SK-N-SH treated with all-trans-retinoic acid at 6 μM for 48 hours (cell line): ENCODE measurements around the gene ADGRA3.

Experiments used
- ATAC-seq: fragments of 200-7000 bp; cut with Tn5 transposase; 3 replicates; pipeline ENCODE4 v1.9.1; 2020; ENCODE audit warnings: mild to moderate bottlenecking, moderate library complexity
- ARNTL ChIP-seq: fragments of 450-650 bp; formaldehyde crosslinking; IDR thresholded peaks from 2 replicates; pipeline ENCODE4 v1.5.0; 2020; ENCODE audit warnings: low read depth, mild to moderate bottlenecking, moderate library complexity, borderline replicate concordance
- BACH2 ChIP-seq: fragments of 250-450 bp; sonication (Bioruptor Pico); IDR thresholded peaks from 2 replicates; pipeline ENCODE4 v1.9.0; 2021; ENCODE audit warnings: mild to moderate bottlenecking, borderline replicate concordance
- CSDC2 ChIP-seq: fragments of 250-450 bp; sonication (Bioruptor Pico); IDR thresholded peaks from 2 replicates; pipeline ENCODE4 v1.5.0; 2020; ENCODE audit warnings: mild to moderate bottlenecking, moderate library complexity
- ESRRG ChIP-seq: fragments of 250-450 bp; sonication (Bioruptor Pico); IDR thresholded peaks from 2 replicates; pipeline ENCODE4 v1.6.1; 2021; ENCODE audit warnings: mild to moderate bottlenecking
- GLIS3 ChIP-seq: fragments of 250-450 bp; sonication (Bioruptor Pico); IDR thresholded peaks from 2 replicates; pipeline ENCODE4 v1.5.0; 2020; ENCODE audit warnings: mild to moderate bottlenecking, moderate library complexity
- ISL1 ChIP-seq: fragments of 250-450 bp; sonication (Bioruptor Pico); IDR thresholded peaks from 2 replicates; pipeline ENCODE4 v2.1.2; 2022; ENCODE audit warnings: mild to moderate bottlenecking, moderate library complexity
- OSR1 ChIP-seq: fragments of 250-450 bp; sonication (Bioruptor Pico); IDR thresholded peaks from 2 replicates; pipeline ENCODE4 v1.8.0; 2022; ENCODE audit warnings: moderate library complexity, mild to moderate bottlenecking, inconsistent platforms
- PPARA ChIP-seq: fragments of 250-450 bp; sonication (Bioruptor Pico); IDR thresholded peaks from 2 replicates; pipeline ENCODE4 v1.5.0; 2020; ENCODE audit warnings: mild to moderate bottlenecking, borderline replicate concordance
- RARB ChIP-seq: fragments of 250-450 bp; sonication (Bioruptor Pico); IDR thresholded peaks from 2 replicates; pipeline ENCODE4 v1.8.0; 2021; ENCODE audit warnings: mild to moderate bottlenecking, moderate library complexity
- SNAI2 ChIP-seq: fragments of 250-450 bp; sonication (Bioruptor Pico); IDR thresholded peaks from 2 replicates; pipeline ENCODE4 v1.5.0; 2020; ENCODE audit warnings: mild to moderate bottlenecking, moderate library complexity
- TCF4 ChIP-seq: fragments of 250-450 bp; sonication (Bioruptor Pico); IDR thresholded peaks from 2 replicates; pipeline ENCODE4 v1.8.0; 2021; ENCODE audit warnings: mild to moderate bottlenecking, moderate library complexity, borderline replicate concordance
- TOX ChIP-seq: fragments of 250-450 bp; sonication (Bioruptor Pico); IDR thresholded peaks from 2 replicates; pipeline ENCODE4 v1.8.0; 2021; ENCODE audit warnings: mild to moderate bottlenecking, moderate library complexity, borderline replicate concordance
- ZC3H10 ChIP-seq: fragments of 250-450 bp; sonication (Bioruptor Pico); IDR thresholded peaks from 2 replicates; pipeline ENCODE4 v1.5.1; 2021; ENCODE audit warnings: mild to moderate bottlenecking, moderate library complexity
- ZFP3 ChIP-seq: fragments of 250-450 bp; sonication (Bioruptor Pico); IDR thresholded peaks from 2 replicates; pipeline ENCODE4 v1.5.0; 2020; ENCODE audit warnings: mild to moderate bottlenecking, moderate library complexity
- ZFP30 ChIP-seq: fragments of 450-650 bp; formaldehyde crosslinking; IDR thresholded peaks from 2 replicates; pipeline ENCODE4 v1.5.0; 2022; ENCODE audit warnings: mild to moderate bottlenecking, moderate library complexity
- ZNF565 ChIP-seq: fragments of 450-650 bp; formaldehyde crosslinking; conservative IDR thresholded peaks from 2 replicates; pipeline ENCODE4 v1.5.0; 2020; ENCODE audit warnings: low read depth, mild to moderate bottlenecking, moderate library complexity
- ZNF70 ChIP-seq: fragments of 450-650 bp; formaldehyde crosslinking; IDR thresholded peaks from 2 replicates; pipeline ENCODE4 v1.5.0; 2020; ENCODE audit warnings: mild to moderate bottlenecking, moderate library complexity
- ZNF8 ChIP-seq: fragments of 450-650 bp; formaldehyde crosslinking; IDR thresholded peaks from 2 replicates; pipeline ENCODE4 v1.5.0; 2020; ENCODE audit warnings: mild to moderate bottlenecking, moderate library complexity
- TF ChIP-seq, protein P1 (sequence below): fragments of 250-450 bp; sonication (Bioruptor Pico); IDR thresholded peaks from 2 replicates; pipeline ENCODE4 v1.5.1; 2020; ENCODE audit warnings: low read depth, mild to moderate bottlenecking, moderate library complexity
- TF ChIP-seq, protein P2 (sequence below): fragments of 250-450 bp; sonication (Bioruptor Pico); IDR thresholded peaks from 2 replicates; pipeline ENCODE4 v1.5.1; 2021; ENCODE audit warnings: mild to moderate bottlenecking, moderate library complexity
- TF ChIP-seq, protein P3 (sequence below): fragments of 250-450 bp; sonication (Bioruptor Pico); IDR thresholded peaks from 2 replicates; pipeline ENCODE4 v1.5.0; 2020; ENCODE audit warnings: mild to moderate bottlenecking, moderate library complexity
- TF ChIP-seq, protein P4 (sequence below): fragments of 250-450 bp; sonication (Bioruptor Pico); IDR thresholded peaks from 2 replicates; pipeline ENCODE4 v1.8.0; 2020; ENCODE audit warnings: mild to moderate bottlenecking, moderate library complexity, borderline replicate concordance
- TF ChIP-seq, protein P5 (sequence below): fragments of 250-450 bp; sonication (Bioruptor Pico); IDR thresholded peaks from 2 replicates; pipeline ENCODE4 v1.8.0; 2021; ENCODE audit warnings: low read depth, mild to moderate bottlenecking, moderate library complexity, borderline replicate concordance

Gene ADGRA3

DNA sequence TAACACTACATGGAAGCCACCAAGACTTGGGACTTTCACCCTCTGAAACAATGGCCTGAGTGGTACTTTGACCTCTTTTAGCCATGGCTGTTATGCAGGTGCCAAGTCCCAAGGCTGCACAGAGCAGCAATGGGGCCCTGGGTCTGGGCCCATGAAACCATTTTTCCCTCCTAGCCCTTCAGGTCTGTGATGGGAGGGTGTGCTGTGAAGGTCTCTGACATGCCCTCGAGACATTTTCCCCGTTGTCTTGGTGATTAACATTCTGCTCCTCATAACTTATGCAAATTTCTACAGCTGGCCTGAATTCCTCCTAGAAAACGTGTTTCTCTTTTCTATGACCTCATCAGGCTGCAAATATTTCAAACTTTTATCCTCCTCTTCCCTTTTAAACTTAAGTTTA is 30.4 kb upstream of the ADGRA3 start:
- TF ChIP-seq, protein P1, sequence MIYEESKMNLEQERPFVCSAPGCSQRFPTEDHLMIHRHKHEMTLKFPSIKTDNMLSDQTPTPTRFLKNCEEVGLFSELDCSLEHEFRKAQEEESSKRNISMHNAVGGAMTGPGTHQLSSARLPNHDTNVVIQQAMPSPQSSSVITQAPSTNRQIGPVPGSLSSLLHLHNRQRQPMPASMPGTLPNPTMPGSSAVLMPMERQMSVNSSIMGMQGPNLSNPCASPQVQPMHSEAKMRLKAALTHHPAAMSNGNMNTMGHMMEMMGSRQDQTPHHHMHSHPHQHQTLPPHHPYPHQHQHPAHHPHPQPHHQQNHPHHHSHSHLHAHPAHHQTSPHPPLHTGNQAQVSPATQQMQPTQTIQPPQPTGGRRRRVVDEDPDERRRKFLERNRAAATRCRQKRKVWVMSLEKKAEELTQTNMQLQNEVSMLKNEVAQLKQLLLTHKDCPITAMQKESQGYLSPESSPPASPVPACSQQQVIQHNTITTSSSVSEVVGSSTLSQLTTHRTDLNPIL (CRISPR knock-in tag) = no peak
- no peak for TF ChIP-seq ZFP3 (CRISPR knock-in tag)
- TF ChIP-seq, protein P2, sequence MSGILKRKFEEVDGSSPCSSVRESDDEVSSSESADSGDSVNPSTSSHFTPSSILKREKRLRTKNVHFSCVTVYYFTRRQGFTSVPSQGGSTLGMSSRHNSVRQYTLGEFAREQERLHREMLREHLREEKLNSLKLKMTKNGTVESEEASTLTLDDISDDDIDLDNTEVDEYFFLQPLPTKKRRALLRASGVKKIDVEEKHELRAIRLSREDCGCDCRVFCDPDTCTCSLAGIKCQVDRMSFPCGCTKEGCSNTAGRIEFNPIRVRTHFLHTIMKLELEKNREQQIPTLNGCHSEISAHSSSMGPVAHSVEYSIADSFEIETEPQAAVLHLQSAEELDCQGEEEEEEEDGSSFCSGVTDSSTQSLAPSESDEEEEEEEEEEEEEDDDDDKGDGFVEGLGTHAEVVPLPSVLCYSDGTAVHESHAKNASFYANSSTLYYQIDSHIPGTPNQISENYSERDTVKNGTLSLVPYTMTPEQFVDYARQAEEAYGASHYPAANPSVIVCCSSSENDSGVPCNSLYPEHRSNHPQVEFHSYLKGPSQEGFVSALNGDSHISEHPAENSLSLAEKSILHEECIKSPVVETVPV (CRISPR knock-in tag) = no peak
- no peak for TF ChIP-seq TCF4 (CRISPR knock-in tag)
- no peak for TF ChIP-seq ZNF565
- TF ChIP-seq PPARA (CRISPR knock-in tag) = no peak
- TF ChIP-seq GLIS3 = no peak
- no peak for TF ChIP-seq CSDC2 (CRISPR knock-in tag)
- no peak for TF ChIP-seq ZC3H10 (CRISPR knock-in tag)
- TF ChIP-seq ZNF8 (CRISPR knock-in tag) = no peak
- TF ChIP-seq RARB (CRISPR knock-in tag) = no peak
- TF ChIP-seq, protein P3, sequence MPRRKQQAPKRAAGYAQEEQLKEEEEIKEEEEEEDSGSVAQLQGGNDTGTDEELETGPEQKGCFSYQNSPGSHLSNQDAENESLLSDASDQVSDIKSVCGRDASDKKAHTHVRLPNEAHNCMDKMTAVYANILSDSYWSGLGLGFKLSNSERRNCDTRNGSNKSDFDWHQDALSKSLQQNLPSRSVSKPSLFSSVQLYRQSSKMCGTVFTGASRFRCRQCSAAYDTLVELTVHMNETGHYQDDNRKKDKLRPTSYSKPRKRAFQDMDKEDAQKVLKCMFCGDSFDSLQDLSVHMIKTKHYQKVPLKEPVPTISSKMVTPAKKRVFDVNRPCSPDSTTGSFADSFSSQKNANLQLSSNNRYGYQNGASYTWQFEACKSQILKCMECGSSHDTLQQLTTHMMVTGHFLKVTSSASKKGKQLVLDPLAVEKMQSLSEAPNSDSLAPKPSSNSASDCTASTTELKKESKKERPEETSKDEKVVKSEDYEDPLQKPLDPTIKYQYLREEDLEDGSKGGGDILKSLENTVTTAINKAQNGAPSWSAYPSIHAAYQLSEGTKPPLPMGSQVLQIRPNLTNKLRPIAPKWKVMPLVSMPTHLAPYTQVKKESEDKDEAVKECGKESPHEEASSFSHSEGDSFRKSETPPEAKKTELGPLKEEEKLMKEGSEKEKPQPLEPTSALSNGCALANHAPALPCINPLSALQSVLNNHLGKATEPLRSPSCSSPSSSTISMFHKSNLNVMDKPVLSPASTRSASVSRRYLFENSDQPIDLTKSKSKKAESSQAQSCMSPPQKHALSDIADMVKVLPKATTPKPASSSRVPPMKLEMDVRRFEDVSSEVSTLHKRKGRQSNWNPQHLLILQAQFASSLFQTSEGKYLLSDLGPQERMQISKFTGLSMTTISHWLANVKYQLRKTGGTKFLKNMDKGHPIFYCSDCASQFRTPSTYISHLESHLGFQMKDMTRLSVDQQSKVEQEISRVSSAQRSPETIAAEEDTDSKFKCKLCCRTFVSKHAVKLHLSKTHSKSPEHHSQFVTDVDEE (CRISPR knock-in tag) = no peak
- no peak for TF ChIP-seq ESRRG (CRISPR knock-in tag)
- TF ChIP-seq BACH2 (CRISPR knock-in tag) = no peak
- TF ChIP-seq SNAI2 = no peak
- TF ChIP-seq, protein P4, sequence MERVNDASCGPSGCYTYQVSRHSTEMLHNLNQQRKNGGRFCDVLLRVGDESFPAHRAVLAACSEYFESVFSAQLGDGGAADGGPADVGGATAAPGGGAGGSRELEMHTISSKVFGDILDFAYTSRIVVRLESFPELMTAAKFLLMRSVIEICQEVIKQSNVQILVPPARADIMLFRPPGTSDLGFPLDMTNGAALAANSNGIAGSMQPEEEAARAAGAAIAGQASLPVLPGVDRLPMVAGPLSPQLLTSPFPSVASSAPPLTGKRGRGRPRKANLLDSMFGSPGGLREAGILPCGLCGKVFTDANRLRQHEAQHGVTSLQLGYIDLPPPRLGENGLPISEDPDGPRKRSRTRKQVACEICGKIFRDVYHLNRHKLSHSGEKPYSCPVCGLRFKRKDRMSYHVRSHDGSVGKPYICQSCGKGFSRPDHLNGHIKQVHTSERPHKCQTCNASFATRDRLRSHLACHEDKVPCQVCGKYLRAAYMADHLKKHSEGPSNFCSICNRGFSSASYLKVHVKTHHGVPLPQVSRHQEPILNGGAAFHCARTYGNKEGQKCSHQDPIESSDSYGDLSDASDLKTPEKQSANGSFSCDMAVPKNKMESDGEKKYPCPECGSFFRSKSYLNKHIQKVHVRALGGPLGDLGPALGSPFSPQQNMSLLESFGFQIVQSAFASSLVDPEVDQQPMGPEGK = no peak
- no peak for TF ChIP-seq ZFP30
- no peak for ATAC-seq

DNA sequence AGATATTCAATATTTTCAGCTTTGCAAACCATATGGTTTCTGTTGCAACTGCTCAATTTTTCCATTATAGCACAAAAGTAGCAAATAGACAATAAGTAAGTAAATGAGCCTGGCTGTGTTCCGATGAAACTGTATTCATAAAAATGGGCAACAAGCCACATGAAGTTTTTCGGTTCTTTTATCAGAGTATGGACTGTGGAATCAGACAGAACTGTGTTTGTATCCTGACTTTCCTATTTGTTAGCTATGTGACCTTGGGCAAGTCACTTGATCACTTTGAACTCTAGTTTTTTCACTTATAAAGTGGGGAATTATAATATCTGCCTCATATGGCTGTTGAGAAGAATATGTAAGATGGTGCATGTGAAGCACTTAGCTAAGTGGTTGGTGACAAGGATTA is 23.4 kb upstream of the ADGRA3 start:
- TF ChIP-seq ZNF565 (no peak), BACH2 (CRISPR knock-in tag) (no peak), TOX (CRISPR knock-in tag) (no peak), ZNF70 (CRISPR knock-in tag) (no peak), ISL1 (CRISPR knock-in tag) (no peak), GLIS3 (no peak), OSR1 (CRISPR knock-in tag) (no peak), ZNF8 (CRISPR knock-in tag) (no peak), ZFP3 (CRISPR knock-in tag) (no peak), SNAI2 (no peak), ZC3H10 (CRISPR knock-in tag) (no peak), RARB (CRISPR knock-in tag) (no peak), ARNTL (CRISPR knock-in tag) (no peak)
- TF ChIP-seq, protein P4 = no peak
- TF ChIP-seq, protein P5, sequence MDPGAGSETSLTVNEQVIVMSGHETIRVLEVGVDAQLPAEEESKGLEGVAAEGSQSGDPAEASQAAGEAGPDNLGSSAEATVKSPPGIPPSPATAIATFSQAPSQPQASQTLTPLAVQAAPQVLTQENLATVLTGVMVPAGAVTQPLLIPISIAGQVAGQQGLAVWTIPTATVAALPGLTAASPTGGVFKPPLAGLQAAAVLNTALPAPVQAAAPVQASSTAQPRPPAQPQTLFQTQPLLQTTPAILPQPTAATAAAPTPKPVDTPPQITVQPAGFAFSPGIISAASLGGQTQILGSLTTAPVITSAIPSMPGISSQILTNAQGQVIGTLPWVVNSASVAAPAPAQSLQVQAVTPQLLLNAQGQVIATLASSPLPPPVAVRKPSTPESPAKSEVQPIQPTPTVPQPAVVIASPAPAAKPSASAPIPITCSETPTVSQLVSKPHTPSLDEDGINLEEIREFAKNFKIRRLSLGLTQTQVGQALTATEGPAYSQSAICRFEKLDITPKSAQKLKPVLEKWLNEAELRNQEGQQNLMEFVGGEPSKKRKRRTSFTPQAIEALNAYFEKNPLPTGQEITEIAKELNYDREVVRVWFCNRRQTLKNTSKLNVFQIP (CRISPR knock-in tag) = no peak
- TF ChIP-seq, all 23 proteins: peak for 0
- no peak for ATAC-seq
